HG02623 (cell line): ENCODE results near the gene OGDH.

Experiments used
- ATAC-seq: cut with Tn5 transposase; IDR thresholded peaks from one replicate; pipeline ENCODE4 v1.9.1; 2021; ENCODE audit warnings: moderate library complexity; ENCODE audit not compliant: unreplicated experiment

Gene OGDH

GRCh38 chr7:44757311-44757710, 150.9 kb downstream of the OGDH start:
- ATAC-seq: no peak

- ATAC-seq: no peak
Observed at GRCh38 chr7:44757739-44758138, 151.3 kb downstream of the OGDH start.
